ENCODE measurements around the gene SCN4A. TPM values are rescaled to one million over a fixed set of nuclear protein-coding genes. Genes with fewer than 3 reads are reported as not detected.
"Not testable (repeated sequence)": the region's sequence is repeated elsewhere in the genome, so short reads cannot be mapped to it uniquely, and the experiment has no call there.

SCN4A gene
- total RNA-seq, 1 donor from 2014 or later = 0.10 TPM

GRCh38 chr17:64007838-64008282, 35.1 kb upstream of the SCN4A start:
- Mint-ChIP-seq H3K9me3 (ENCODE audit: low read depth) (peaks cover 5% of the 10 kb centered on the region), H3K4me3 (ENCODE audit: low read depth) (no peak overlapping the region), H3K4me1 (ENCODE audit: low read depth) (peaks cover 8% of the 10 kb centered on the region), H3K27ac (no peak overlapping the region), H3K36me3 (ENCODE audit: insufficient read depth) (no peaks in the 10 kb centered on the region), H3K27me3 (peaks cover 20% of the 10 kb centered on the region)
- no peak for DNase-seq (ENCODE audit: low spot score, unreplicated experiment)
- TF ChIP-seq CTCF (IDR thresholded peaks at IDR 0.05; ENCODE audit: unreplicated experiment) = no peak

- H3K4me1 Mint-ChIP-seq (ENCODE audit: low read depth); DNase-seq (ENCODE audit: low spot score, unreplicated experiment); H3K9me3 Mint-ChIP-seq (ENCODE audit: low read depth); H3K36me3 Mint-ChIP-seq (ENCODE audit: insufficient read depth); H3K27ac Mint-ChIP-seq; H3K4me3 Mint-ChIP-seq (ENCODE audit: low read depth): not testable (repeated sequence)
- peaks cover 20% of the 10 kb centered on the region for H3K27me3 Mint-ChIP-seq
These were observed 34.5 kb upstream of the SCN4A start for GRCh38 chr17:64007089-64007837.

- no peaks in the 10 kb centered on the region for H3K36me3 Mint-ChIP-seq (ENCODE audit: insufficient read depth)
- no peak for TF ChIP-seq CTCF (IDR thresholded peaks at IDR 0.05; ENCODE audit: unreplicated experiment)
- H3K4me3 Mint-ChIP-seq (ENCODE audit: low read depth) = no peak overlapping the region
- H3K4me1 Mint-ChIP-seq (ENCODE audit: low read depth) = peaks cover 8% of the 10 kb centered on the region
- peaks cover 17% of the 10 kb centered on the region for H3K27me3 Mint-ChIP-seq
- no peak for DNase-seq (ENCODE audit: low spot score, unreplicated experiment)
- peaks cover 5% of the 10 kb centered on the region for H3K9me3 Mint-ChIP-seq (ENCODE audit: low read depth)
- H3K27ac Mint-ChIP-seq = no peak overlapping the region
These were observed 33.8 kb upstream of the SCN4A start for GRCh38 chr17:64006361-64007088.

GRCh38 chr17:64005734-64006167, 33.0 kb upstream of the SCN4A start:
- Mint-ChIP-seq H3K9me3 (ENCODE audit: low read depth) (peaks cover 5% of the 10 kb centered on the region), H3K27ac (no peak overlapping the region), H3K4me3 (ENCODE audit: low read depth) (no peak overlapping the region), H3K4me1 (ENCODE audit: low read depth) (peaks cover 8% of the 10 kb centered on the region), H3K27me3 (peaks cover 17% of the 10 kb centered on the region), H3K36me3 (ENCODE audit: insufficient read depth) (no peaks in the 10 kb centered on the region)
- no peak for TF ChIP-seq CTCF (IDR thresholded peaks at IDR 0.05; ENCODE audit: unreplicated experiment)
- DNase-seq (ENCODE audit: low spot score, unreplicated experiment) = no peak

- H3K36me3 Mint-ChIP-seq (ENCODE audit: insufficient read depth) = no peaks in the 10 kb centered on the region
- H3K27me3 Mint-ChIP-seq = peaks cover 16% of the 10 kb centered on the region
- H3K4me3 Mint-ChIP-seq (ENCODE audit: low read depth) = no peak overlapping the region
- H3K27ac Mint-ChIP-seq = no peak overlapping the region
- peaks cover 8% of the 10 kb centered on the region for H3K4me1 Mint-ChIP-seq (ENCODE audit: low read depth)
- no peak for TF ChIP-seq CTCF (IDR thresholded peaks at IDR 0.05; ENCODE audit: unreplicated experiment)
- H3K9me3 Mint-ChIP-seq (ENCODE audit: low read depth) = peaks cover 4% of the 10 kb centered on the region
- no peak for DNase-seq (ENCODE audit: low spot score, unreplicated experiment)
These were observed 32.4 kb upstream of the SCN4A start for GRCh38 chr17:64004903-64005733.
